NCI-H82 (cell line): ENCODE measurements around the gene IKZF4.
A peak's percentile ranks its signal among the peaks of the same experiment; 100 is the strongest.

Experiments used
- DNase-seq: peaks from one replicate; lab custom pipeline; 2025; lab: John Stamatoyannopoulos, UW

Gene IKZF4

GRCh38 chr12:56082967-56083366, 62.1 kb downstream of the IKZF4 start:
- no peak for DNase-seq

- DNase-seq = peak; percentile 80
These were observed 64.2 kb downstream of the IKZF4 start for GRCh38 chr12:56084958-56085543.

- peak; percentile 44 for DNase-seq
These were observed 65.3 kb downstream of the IKZF4 start for GRCh38 chr12:56086096-56086495.

- DNase-seq = no peak
These were observed 65.8 kb downstream of the IKZF4 start for GRCh38 chr12:56086608-56087007.

GRCh38 chr12:56087220-56087619, 66.4 kb downstream of the IKZF4 start:
- no peak for DNase-seq
